ENCODE data around the gene DIRAS1.

DIRAS1 gene

GRCh38 chr19:2720777-2721569 lies at the start of gene DIRAS1:
Gene DIRAS1, minus strand, starts transcription at chr19:2721372. Its CDS starts 3,566 bp downstream, at chr19:2717806.
- no peak for DNase-seq

- DNase-seq: peak; percentile 61
These were observed 49.2 kb upstream of the DIRAS1 start for GRCh38 chr19:2770055-2771013.

- DNase-seq: no peak
These were observed 48.0 kb upstream of the DIRAS1 start for GRCh38 chr19:2769218-2769617.

- no peak for DNase-seq
These were observed 47.4 kb upstream of the DIRAS1 start for GRCh38 chr19:2768365-2769132.

- DNase-seq: no peak
These were observed 46.5 kb upstream of the DIRAS1 start for GRCh38 chr19:2767688-2768087.

GRCh38 chr19:2766594-2767372 lies 45.6 kb upstream of the DIRAS1 start:
- DNase-seq: no peak

GRCh38 chr19:2765376-2765775 lies 44.2 kb upstream of the DIRAS1 start:
- no peak for DNase-seq

GRCh38 chr19:2764945-2765344 lies 43.8 kb upstream of the DIRAS1 start:
- DNase-seq: no peak

GRCh38 chr19:2763687-2764086 lies 42.5 kb upstream of the DIRAS1 start:
- no peak for DNase-seq

- no peak for DNase-seq
These were observed 41.8 kb upstream of the DIRAS1 start for GRCh38 chr19:2762783-2763496.

GRCh38 chr19:2761876-2762782 lies 41.0 kb upstream of the DIRAS1 start:
- DNase-seq: no peak

- no peak for DNase-seq
These were observed 40.1 kb upstream of the DIRAS1 start for GRCh38 chr19:2761309-2761677.

GRCh38 chr19:2759965-2760364 lies 38.8 kb upstream of the DIRAS1 start:
- no peak for DNase-seq

GRCh38 chr19:2759362-2759761 lies 38.2 kb upstream of the DIRAS1 start:
- peak; percentile 74 for DNase-seq

GRCh38 chr19:2758601-2759313 lies 37.6 kb upstream of the DIRAS1 start:
- no peak for DNase-seq

GRCh38 chr19:2756921-2757881 lies 36.0 kb upstream of the DIRAS1 start:
- no peak for DNase-seq

- DNase-seq: no peak
These were observed 35.3 kb upstream of the DIRAS1 start for GRCh38 chr19:2756477-2756876.

- DNase-seq: no peak
These were observed 34.6 kb upstream of the DIRAS1 start for GRCh38 chr19:2755811-2756210.

GRCh38 chr19:2755448-2755705 lies 34.2 kb upstream of the DIRAS1 start:
- DNase-seq: no peak

All from MV-4-11 (cell line).